LNCaP clone FGC (cell line): ENCODE results near the gene ROM1.
"Not testable (repeated sequence)": the region's sequence is repeated elsewhere in the genome, so short reads cannot be mapped to it uniquely, and the experiment has no call there.

ENCODE experiments used
- DNase-seq: peaks from one replicate; pipeline ENCODE4 v3.0.0-alpha.2; 2011; ENCODE audit warnings: low read depth
- H3K4me3 ChIP-seq: 2 replicates; pipeline ENCODE4 v1.5.1; 2011; ENCODE audit warnings: mild to moderate bottlenecking, low read depth, low read length, control low read depth
- CTCF ChIP-seq: IDR thresholded peaks from 2 replicates; pipeline ENCODE4 v1.5.1; 2012; ENCODE audit warnings: mild to moderate bottlenecking; ENCODE audit not compliant: control insufficient read depth, insufficient read depth; ENCODE audit errors: extremely low read depth

ROM1 gene

GRCh38 chr11:62645946-62646824, 33.1 kb downstream of the ROM1 start, which contains the start of gene GANAB:
Gene GANAB (minus strand): TSS chr11:62646613. CDS start chr11:62646599, 14 bp downstream.
- H3K4me3 ChIP-seq, result peak within 1 kb of the TSS; percentile 99
- DNase-seq, result peak; percentile 90
- no peak for TF ChIP-seq CTCF

GRCh38 chr11:62646825-62647608, 34.0 kb downstream of the ROM1 start:
- peak overlapping the region; percentile 6; the same call in 1 of the 2 replicates for H3K4me3 ChIP-seq
- no peak for TF ChIP-seq CTCF
- no peak for DNase-seq

GRCh38 chr11:62647609-62648005, 34.5 kb downstream of the ROM1 start:
- no peak overlapping the region for H3K4me3 ChIP-seq
- no peak for TF ChIP-seq CTCF
- DNase-seq, result no peak

DNA sequence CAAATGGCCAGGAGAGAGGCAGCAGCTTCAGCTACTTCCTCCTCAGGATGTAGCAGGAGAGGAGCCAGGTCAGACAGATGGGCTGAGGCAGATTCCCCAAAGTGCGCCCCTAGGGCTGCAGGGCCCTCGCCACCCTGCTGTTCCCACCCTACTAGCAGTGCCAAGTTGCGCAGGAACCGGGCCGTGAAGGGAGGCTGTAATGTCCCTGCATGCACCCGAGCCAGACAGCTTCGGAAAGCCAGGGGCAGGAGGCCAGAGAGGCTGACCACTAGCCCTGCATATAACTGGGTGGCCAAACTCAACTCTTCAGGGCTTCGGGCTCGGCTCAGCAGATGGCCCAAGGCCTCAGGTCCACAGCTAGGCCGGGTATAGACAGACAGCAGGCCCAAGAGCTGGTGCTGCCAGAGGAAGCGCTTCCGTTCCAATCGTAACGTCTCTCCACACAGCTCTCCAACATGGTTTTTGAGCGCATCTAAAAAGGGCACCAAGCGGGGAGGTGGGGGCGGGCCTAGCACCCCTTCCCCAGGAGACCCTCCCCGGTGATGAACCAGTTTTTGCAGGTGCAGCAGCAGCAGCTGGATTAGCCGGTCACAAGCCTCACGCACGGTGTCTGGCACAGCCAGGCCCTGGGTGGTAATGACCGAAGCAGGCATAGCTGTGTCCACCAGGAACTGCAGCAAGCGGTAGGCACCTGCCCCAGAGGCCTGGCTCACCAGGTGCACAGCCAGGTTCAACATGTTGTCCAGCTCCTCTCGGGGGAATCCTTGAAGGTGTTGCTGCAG, 35.3 kb downstream of the ROM1 start:
- DNase-seq, result no peak
- H3K4me3 ChIP-seq, result no peak overlapping the region
- no peak for TF ChIP-seq CTCF

DNA sequence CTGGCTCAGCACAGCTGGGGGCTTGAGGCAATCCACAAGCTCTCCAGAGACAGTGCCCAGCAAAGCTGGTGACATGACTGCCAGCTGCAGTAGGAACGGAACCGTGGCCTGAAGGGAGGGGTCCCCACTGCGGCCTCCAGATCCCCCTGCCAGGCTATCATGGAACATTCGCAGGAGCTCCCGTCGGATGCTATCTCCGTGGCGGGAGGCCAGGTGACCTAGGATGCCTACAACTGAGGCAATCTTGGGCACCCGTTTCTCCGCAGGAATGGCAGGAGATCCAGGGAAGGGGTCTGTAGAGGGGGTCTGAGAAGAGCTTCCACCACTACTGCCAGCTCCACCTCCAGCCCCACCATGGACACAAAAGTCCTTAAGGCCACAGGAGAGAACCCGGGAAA, 35.9 kb downstream of the ROM1 start:
- DNase-seq, result no peak
- no peak for TF ChIP-seq CTCF
- no peak overlapping the region for H3K4me3 ChIP-seq

GRCh38 chr11:62649486-62649885, 36.4 kb downstream of the ROM1 start:
- TF ChIP-seq CTCF, result no peak
- H3K4me3 ChIP-seq, result no peak overlapping the region
- DNase-seq, result no peak

DNA sequence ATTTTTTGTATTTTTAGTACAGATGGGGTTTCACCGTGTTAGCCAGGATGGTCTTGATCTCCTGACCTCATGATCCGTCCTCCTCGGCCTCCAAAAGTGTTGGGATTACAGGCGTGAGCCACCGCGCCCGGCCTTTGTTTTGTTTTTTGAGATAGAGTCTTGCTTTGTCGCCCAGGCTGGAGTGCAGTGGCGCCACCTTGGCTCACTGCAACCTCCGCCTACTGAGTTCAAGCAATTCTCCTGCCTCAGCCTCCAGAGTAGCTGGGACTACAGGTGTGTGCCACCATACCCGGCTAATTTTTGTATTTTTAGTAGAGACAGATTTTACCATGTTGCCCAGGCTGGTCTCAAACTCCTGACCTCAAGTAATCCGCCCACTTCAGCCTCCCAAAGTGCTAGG, 37.2 kb downstream of the ROM1 start:
- not testable (repeated sequence) for H3K4me3 ChIP-seq, DNase-seq
